ENCODE results near the gene PPP2R2D.

The PPP2R2D gene

GRCh38 chr10:132003282-132003924 is 102.6 kb downstream of the PPP2R2D start:
- no peak for DNase-seq

DNA sequence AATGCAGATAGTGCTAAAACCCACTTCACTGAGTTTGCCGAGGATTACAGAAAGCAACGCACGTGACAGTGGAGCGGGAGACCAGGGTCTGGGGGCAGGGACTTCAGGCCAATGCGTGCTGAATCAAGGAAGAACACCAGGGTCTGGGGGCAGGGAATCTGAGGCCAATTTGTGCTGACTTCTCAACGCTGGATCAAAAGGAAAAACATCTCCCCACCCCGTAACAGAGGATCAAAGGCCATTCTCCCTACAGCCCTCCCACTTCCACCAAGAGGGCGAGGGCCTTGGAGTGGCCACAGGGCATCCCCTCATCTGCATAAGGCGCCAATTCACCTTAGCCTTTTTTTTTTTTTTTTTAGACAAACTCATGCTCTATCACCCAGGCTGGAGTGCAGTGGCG is 103.2 kb downstream of the PPP2R2D start:
- DNase-seq: no peak

DNA sequence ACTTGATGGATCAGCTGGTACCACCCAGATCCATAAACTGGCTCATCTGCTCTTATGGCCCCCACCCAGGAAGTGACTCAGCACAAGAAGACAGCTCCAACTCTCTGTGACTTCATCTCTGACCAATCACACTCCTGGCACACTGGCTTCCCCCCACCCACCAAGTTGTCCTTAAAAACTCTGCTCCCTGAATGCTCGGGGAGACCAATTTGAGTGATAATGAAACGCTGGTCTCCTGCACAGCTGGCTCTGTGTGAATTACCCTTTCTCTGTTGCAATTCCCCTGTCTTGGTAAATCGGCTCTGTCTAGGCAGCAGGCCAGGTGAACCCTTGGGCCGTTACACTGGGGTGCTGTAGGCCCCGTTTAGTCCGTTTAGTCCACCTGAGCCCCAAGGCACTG is 104.3 kb downstream of the PPP2R2D start:
- no peak for DNase-seq

DNA sequence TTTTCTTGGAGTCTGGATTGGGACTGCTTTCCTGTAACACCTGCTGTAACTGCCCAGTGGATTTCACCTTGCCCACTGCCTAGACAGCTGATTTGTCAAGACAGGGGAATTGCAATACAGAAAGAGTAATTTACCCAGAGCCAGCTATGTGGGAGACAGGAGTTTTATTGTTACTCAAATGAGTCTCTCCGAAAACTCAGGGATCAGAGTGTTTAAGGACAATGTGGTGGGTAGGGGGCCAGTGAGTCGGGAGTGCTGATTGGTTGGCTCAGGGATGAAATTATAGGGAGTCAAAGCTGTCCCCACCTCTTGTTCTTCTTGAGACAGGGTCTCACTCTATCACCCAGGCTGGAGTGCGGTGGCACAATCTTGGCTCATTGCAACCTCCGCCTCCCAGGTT is 106.2 kb downstream of the PPP2R2D start:
- DNase-seq: no peak

DNA sequence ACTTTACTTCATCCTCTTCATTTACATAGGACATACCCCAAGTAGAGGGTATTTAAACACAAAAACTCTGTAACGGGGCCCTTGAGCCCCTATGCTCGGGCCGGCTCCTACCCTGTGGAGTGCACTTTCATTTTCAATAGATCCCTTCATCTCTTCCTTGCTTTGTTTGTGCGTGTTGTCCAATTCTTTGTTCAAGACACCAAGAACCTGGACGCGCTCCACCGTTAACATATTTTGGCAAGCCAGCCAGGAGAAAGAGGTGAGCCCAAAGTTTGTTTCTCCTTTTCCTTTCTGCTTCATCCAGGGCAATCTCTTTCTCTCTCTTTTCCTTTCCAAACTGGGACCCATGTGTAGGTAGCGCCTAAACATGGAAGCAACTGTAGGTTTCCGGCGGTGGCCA is 106.9 kb downstream of the PPP2R2D start:
- DNase-seq: no peak
